Right ventricle myocardium inferior (tissue), 1 donor: ENCODE results near the gene SPC25. TPM values are rescaled to one million over a fixed set of nuclear protein-coding genes. Genes with fewer than 3 reads are reported as not detected.
"Not testable (repeated sequence)": the region's sequence is repeated elsewhere in the genome, so short reads cannot be mapped to it uniquely, and the experiment has no call there.

ENCODE experiments used
- ATAC-seq: fragments of 200-7000 bp; cut with Tn5 transposase; one replicate; pipeline ENCODE4 v1.9.1; 2020; ENCODE audit warnings: mild to moderate bottlenecking, moderate library complexity
- DNase-seq: peaks from one replicate; pipeline ENCODE4 v3.0.0; 2021; ENCODE audit errors: missing footprints
- intact Hi-C: fragments of 100-400 bp; cut with DNase I; formaldehyde crosslinking; loops from one replicate; pipeline ENCODE4 v1.11.0; 2022
- long read RNA-seq: library from polyadenylated mRNA; unstranded; transcript quantifications from one replicate; pipeline ENCODE4 v2.0.0, GENCODE V29; 2021
- total RNA-seq: library from RNA; stranded (reverse); fragmentation: NEBNext Ultra II Directional; extraction: Animal tissue kit (Norgen Biotek cat#: 25700); gene quantifications from one replicate; pipeline ENCODE4 v1.2.1, GENCODE V29; 2021
- donor health status: DM: no; HTN: yes; CAD: no; lungs with severe emphysema.

The SPC25 gene
- 0.60 TPM for total RNA-seq
- long read RNA-seq: 0 reads

- peak; percentile 96 for ATAC-seq
- intact Hi-C loops: no loop called here
- DNase-seq: peak; percentile 91
Observed at GRCh38 chr2:168890006-168890782, at the start of gene SPC25. Gene SPC25 (minus strand): TSS chr2:168890430. CDS start chr2:168889519, 911 bp downstream.

GRCh38 chr2:168939918-168940317, 49.7 kb upstream of the SPC25 start:
- intact Hi-C loops: no loop called here
- DNase-seq (no peak), ATAC-seq (no peak)

- DNase-seq (no peak), ATAC-seq (no peak)
- intact Hi-C loops: no loop called here
Observed at GRCh38 chr2:168939061-168939460, 48.8 kb upstream of the SPC25 start.

GRCh38 chr2:168935810-168936581, 45.8 kb upstream of the SPC25 start:
- intact Hi-C loops: no loop called here
- DNase-seq (no peak), ATAC-seq (no peak)

GRCh38 chr2:168934826-168935225, 44.6 kb upstream of the SPC25 start:
- intact Hi-C loops: no loop called here
- DNase-seq (no peak), ATAC-seq (no peak)

GRCh38 chr2:168932174-168932573, 41.9 kb upstream of the SPC25 start:
- intact Hi-C loops, DNase-seq, ATAC-seq: not testable (repeated sequence)

GRCh38 chr2:168930242-168930641, 40.0 kb upstream of the SPC25 start:
- intact Hi-C loops: no loop called here
- DNase-seq (no peak), ATAC-seq (no peak)

- intact Hi-C loops: no loop called here
- ATAC-seq: no peak
- no peak for DNase-seq
Observed at GRCh38 chr2:168929031-168929430, 38.8 kb upstream of the SPC25 start.

GRCh38 chr2:168928113-168928831, 38.0 kb upstream of the SPC25 start:
- DNase-seq (no peak), ATAC-seq (no peak)
- intact Hi-C loops: no loop called here

- intact Hi-C loops: no loop called here
- DNase-seq (no peak), ATAC-seq (no peak)
Observed at GRCh38 chr2:168926621-168927386, 36.6 kb upstream of the SPC25 start.

- no peak for DNase-seq
- no peak for ATAC-seq
- intact Hi-C loops: loop anchor here (1.0 to 5.0 kb wide), 2 partner anchors 148 to 573 kb away; no protein-coding TSS in a partner anchor
Observed at GRCh38 chr2:168920504-168921157, 30.4 kb upstream of the SPC25 start.

GRCh38 chr2:168916331-168916675, 26.1 kb upstream of the SPC25 start:
- DNase-seq (no peak), ATAC-seq (no peak)
- intact Hi-C loops: no loop called here

- ATAC-seq: no peak
- no peak for DNase-seq
- intact Hi-C loops: no loop called here
Observed at GRCh38 chr2:168915441-168916330, 25.5 kb upstream of the SPC25 start.

- no peak for ATAC-seq
- DNase-seq: no peak
- intact Hi-C loops: no loop called here
Observed at GRCh38 chr2:168913495-168913894, 23.3 kb upstream of the SPC25 start.

- peak; percentile 69 for ATAC-seq
- peak; percentile 67 for DNase-seq
- intact Hi-C loops: no loop called here
Observed at GRCh38 chr2:168912901-168913369, 22.7 kb upstream of the SPC25 start.

- no peak for DNase-seq
- ATAC-seq: no peak
- intact Hi-C loops: no loop called here
Observed at GRCh38 chr2:168912466-168912865, 22.2 kb upstream of the SPC25 start.

GRCh38 chr2:168910330-168910729, 20.1 kb upstream of the SPC25 start:
- DNase-seq (no peak), ATAC-seq (no peak)
- intact Hi-C loops: no loop called here
